ENCODE data around the gene PRRX2. TPM values are rescaled to one million over a fixed set of nuclear protein-coding genes. Genes with fewer than 3 reads are reported as not detected.

The PRRX2 gene
- total and polyA plus RNA-seq, 4 donors = 0.03 to 0.08 TPM; not detected in 2

DNA sequence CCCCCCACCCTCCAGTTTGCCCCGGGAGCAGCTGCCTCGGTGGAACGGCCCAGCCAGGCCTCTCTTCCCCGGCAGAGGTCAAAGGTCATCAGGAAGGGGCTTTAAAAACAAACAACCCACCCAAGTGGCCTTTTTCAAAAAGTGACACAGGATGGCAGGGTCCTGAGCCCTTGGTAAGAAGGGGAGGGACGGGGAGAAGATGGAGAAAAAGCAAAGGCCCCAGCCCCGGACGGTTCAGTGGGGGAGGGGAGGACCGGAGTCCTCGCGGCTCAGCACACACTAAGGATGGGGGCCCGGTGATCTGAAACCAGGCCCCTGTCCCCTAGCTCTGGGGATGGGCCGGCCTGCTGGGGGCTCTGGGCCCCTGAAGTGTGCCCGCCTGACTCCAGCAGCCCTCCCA lies 1.1 kb downstream of the PRRX2 start:
- WGBS = 27% methylated on average over 13 of the region's 13 CpGs
- no peak for DNase-seq (ENCODE audit: low spot score)
- H3K27me3 ChIP-seq (ENCODE audit: control insufficient read depth in 4 of 4, insufficient read depth in 4 of 4, low read length in 3 of 4) = peaks cover 0 to 10% (median 1%) of the 10 kb centered on the region in 4 donors
- no peaks in the 10 kb centered on the region for H3K9me3 ChIP-seq (ENCODE audit: control insufficient read depth in 4 of 4, low read length in 3 of 4)
- H3K9ac ChIP-seq (ENCODE audit: low read depth in 1 of 2, low read length in 2 of 2) = no peak overlapping the region
- peaks cover 0 to 10% (median 2%) of the 10 kb centered on the region in 4 donors for H3K4me1 ChIP-seq (ENCODE audit: control insufficient read depth in 4 of 4, insufficient read depth in 4 of 4, low read length in 3 of 4)
- H3K36me3 ChIP-seq (ENCODE audit: control insufficient read depth in 4 of 4, insufficient read depth in 3 of 4, low read depth in 1 of 4, low read length in 3 of 4) = no peaks in the 10 kb centered on the region
- peak overlapping the region in 1 of 3 donors; percentile 32 for H3K4me3 ChIP-seq (ENCODE audit: low read depth in 1 of 3, low read length in 3 of 3)
- no peak for TF ChIP-seq CTCF (IDR thresholded peaks at IDR 0.05; ENCODE audit: low read depth, low read length, missing input control)
- no peak for TF ChIP-seq JUND (IDR thresholded peaks at IDR 0.05)
- TF ChIP-seq, protein P1, sequence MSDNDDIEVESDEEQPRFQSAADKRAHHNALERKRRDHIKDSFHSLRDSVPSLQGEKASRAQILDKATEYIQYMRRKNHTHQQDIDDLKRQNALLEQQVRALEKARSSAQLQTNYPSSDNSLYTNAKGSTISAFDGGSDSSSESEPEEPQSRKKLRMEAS (IDR thresholded peaks at IDR 0.05) = no peak
- TF ChIP-seq SP1 (IDR thresholded peaks at IDR 0.05) = no peak
- no peak for TF ChIP-seq HNF4G (IDR thresholded peaks at IDR 0.05)
- TF ChIP-seq EGR1 (IDR thresholded peaks at IDR 0.05; ENCODE audit: low read depth in 2 of 2) = no peak
- TF ChIP-seq REST (IDR thresholded peaks at IDR 0.05) = no peak
- no peak for TF ChIP-seq RXRA (IDR thresholded peaks at IDR 0.05)
- TF ChIP-seq HNF4A (conservative IDR thresholded peaks at IDR 0.05) = no peak
- TF ChIP-seq ATF3 (IDR thresholded peaks at IDR 0.05) = no peak
- no peak overlapping the region for H3K27ac ChIP-seq (ENCODE audit: low read depth in 1 of 2, low read length in 2 of 2)

DNA sequence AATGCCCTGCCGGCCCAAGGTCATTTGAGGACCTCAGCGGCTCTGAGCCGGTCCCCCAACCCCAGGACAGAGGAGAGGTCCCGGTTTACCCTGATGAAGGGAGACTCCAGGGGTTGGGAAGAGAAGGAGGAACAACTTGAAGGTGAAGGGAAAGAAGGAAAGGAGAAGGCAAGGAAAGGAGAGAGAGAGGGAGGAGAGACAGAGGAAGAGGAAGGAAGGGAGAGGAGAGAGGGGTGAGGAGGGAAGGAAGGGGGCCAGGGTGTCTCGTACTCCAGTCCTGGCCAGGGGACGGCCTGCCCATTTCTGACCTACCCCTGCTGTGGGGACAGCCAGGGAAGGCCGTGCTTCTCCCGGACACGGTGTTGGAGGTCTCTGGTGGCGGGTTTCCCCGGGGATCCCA lies 1.9 kb downstream of the PRRX2 start:
- Histone ChIP-seq H3K36me3 (ENCODE audit: control insufficient read depth in 4 of 4, insufficient read depth in 3 of 4, low read depth in 1 of 4, low read length in 3 of 4) (no peaks in the 10 kb centered on the region), H3K27me3 (ENCODE audit: control insufficient read depth in 4 of 4, insufficient read depth in 4 of 4, low read length in 3 of 4) (peaks cover 0 to 10% (median 1%) of the 10 kb centered on the region in 4 donors), H3K27ac (ENCODE audit: low read depth in 1 of 2, low read length in 2 of 2) (no peak overlapping the region), H3K9ac (ENCODE audit: low read depth in 1 of 2, low read length in 2 of 2) (no peak overlapping the region), H3K4me3 (ENCODE audit: low read depth in 1 of 3, low read length in 3 of 3) (no peak overlapping the region), H3K4me1 (ENCODE audit: control insufficient read depth in 4 of 4, insufficient read depth in 4 of 4, low read length in 3 of 4) (peaks cover 0 to 10% (median 2%) of the 10 kb centered on the region in 4 donors), H3K9me3 (ENCODE audit: control insufficient read depth in 4 of 4, low read length in 3 of 4) (no peaks in the 10 kb centered on the region)
- DNase-seq (ENCODE audit: low spot score) = no peak
- no peak for TF ChIP-seq HNF4G (IDR thresholded peaks at IDR 0.05)
- TF ChIP-seq ATF3 (IDR thresholded peaks at IDR 0.05) = no peak
- TF ChIP-seq RAD21 (IDR thresholded peaks at IDR 0.05) = no peak
- 77% methylated on average over 11 of the region's 11 CpGs for WGBS

DNA sequence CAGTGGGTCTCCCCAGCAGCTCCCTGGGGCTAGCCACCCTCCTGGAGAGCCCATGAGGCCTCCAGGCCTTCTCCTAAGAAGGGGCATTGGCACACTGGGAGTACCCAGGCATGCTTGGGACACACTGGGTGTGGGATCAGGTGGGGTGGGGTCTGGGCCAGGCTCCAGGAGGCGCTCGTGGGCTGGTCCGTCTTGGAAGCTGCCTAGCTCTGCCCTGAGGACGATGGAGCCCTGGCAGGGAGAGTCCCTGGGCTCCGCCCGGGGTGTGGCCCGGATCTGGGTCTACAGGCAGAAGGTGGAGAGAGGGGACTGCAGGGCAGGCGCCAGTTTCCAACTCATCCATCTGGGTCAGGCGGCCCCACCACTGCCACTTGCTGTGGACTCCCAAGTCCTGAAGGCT lies 2.4 kb downstream of the PRRX2 start:
- Histone ChIP-seq H3K36me3 (ENCODE audit: control insufficient read depth in 4 of 4, insufficient read depth in 3 of 4, low read depth in 1 of 4, low read length in 3 of 4) (no peaks in the 10 kb centered on the region), H3K9me3 (ENCODE audit: control insufficient read depth in 4 of 4, low read length in 3 of 4) (no peaks in the 10 kb centered on the region), H3K4me3 (ENCODE audit: low read depth in 1 of 3, low read length in 3 of 3) (no peak overlapping the region), H3K9ac (ENCODE audit: low read depth in 1 of 2, low read length in 2 of 2) (no peak overlapping the region), H3K27me3 (ENCODE audit: control insufficient read depth in 4 of 4, insufficient read depth in 4 of 4, low read length in 3 of 4) (peaks cover 0 to 10% (median 1%) of the 10 kb centered on the region in 4 donors), H3K27ac (ENCODE audit: low read depth in 1 of 2, low read length in 2 of 2) (no peak overlapping the region), H3K4me1 (ENCODE audit: control insufficient read depth in 4 of 4, insufficient read depth in 4 of 4, low read length in 3 of 4) (peaks cover 0 to 10% (median 2%) of the 10 kb centered on the region in 4 donors)
- 83% methylated on average over 9 of the region's 9 CpGs for WGBS
- no peak for DNase-seq (ENCODE audit: low spot score)
- TF ChIP-seq FOXA2 (IDR thresholded peaks at IDR 0.05) (no peak), FOXA1 (IDR thresholded peaks at IDR 0.05) (no peak), RXRA (IDR thresholded peaks at IDR 0.05) (no peak), YY1 (IDR thresholded peaks at IDR 0.05) (no peak), ATF3 (IDR thresholded peaks at IDR 0.05) (no peak), NR2F2 (IDR thresholded peaks at IDR 0.05) (no peak), GABPA (IDR thresholded peaks at IDR 0.05 in 1 of 2, conservative IDR thresholded peaks at IDR 0.05 in 1 of 2) (no peak), HNF4G (IDR thresholded peaks at IDR 0.05) (no peak), EGR1 (IDR thresholded peaks at IDR 0.05; ENCODE audit: low read depth in 2 of 2) (no peak), SP1 (IDR thresholded peaks at IDR 0.05) (no peak), RAD21 (IDR thresholded peaks at IDR 0.05) (no peak), JUND (IDR thresholded peaks at IDR 0.05) (no peak), HNF4A (conservative IDR thresholded peaks at IDR 0.05) (no peak)
- TF ChIP-seq, protein P2, sequence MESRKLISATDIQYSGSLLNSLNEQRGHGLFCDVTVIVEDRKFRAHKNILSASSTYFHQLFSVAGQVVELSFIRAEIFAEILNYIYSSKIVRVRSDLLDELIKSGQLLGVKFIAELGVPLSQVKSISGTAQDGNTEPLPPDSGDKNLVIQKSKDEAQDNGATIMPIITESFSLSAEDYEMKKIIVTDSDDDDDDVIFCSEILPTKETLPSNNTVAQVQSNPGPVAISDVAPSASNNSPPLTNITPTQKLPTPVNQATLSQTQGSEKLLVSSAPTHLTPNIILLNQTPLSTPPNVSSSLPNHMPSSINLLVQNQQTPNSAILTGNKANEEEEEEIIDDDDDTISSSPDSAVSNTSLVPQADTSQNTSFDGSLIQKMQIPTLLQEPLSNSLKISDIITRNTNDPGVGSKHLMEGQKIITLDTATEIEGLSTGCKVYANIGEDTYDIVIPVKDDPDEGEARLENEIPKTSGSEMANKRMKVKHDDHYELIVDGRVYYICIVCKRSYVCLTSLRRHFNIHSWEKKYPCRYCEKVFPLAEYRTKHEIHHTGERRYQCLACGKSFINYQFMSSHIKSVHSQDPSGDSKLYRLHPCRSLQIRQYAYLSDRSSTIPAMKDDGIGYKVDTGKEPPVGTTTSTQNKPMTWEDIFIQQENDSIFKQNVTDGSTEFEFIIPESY (IDR thresholded peaks at IDR 0.05) = no peak

Measured in liver (tissue), 9 donors.